RWPE1 (cell line): ENCODE results near the gene TMPRSS13.

Experiments
- CTCF ChIA-PET: fragments of 350-600 bp; sonication (Branson Sonifier 250); formaldehyde crosslinking; extraction: SDS; loops from one replicate; lab custom pipeline; 2021; lab: Yijun Ruan, JAX
- POLR2A ChIA-PET: fragments of 400-600 bp; formaldehyde crosslinking; extraction: SDS; loops from one replicate; lab custom pipeline; 2020; ENCODE audit warnings: antibody characterized with exemption; ENCODE audit not compliant: low non-redundant PET; lab: Yijun Ruan, JAX
- DNase-seq: peaks from one replicate; pipeline ENCODE4 v3.0.0; 2012; ENCODE audit warnings: low spot score
- H3K27ac ChIP-seq: fragments of 450-650 bp; 2 replicates; pipeline ENCODE4 v1.5.1; 2017
- CTCF ChIP-seq: fragments of 450-650 bp; conservative IDR thresholded peaks from 2 replicates; pipeline ENCODE4 v1.5.1; 2017; ENCODE audit warnings: low read depth, mild to moderate bottlenecking

TMPRSS13 gene

DNA sequence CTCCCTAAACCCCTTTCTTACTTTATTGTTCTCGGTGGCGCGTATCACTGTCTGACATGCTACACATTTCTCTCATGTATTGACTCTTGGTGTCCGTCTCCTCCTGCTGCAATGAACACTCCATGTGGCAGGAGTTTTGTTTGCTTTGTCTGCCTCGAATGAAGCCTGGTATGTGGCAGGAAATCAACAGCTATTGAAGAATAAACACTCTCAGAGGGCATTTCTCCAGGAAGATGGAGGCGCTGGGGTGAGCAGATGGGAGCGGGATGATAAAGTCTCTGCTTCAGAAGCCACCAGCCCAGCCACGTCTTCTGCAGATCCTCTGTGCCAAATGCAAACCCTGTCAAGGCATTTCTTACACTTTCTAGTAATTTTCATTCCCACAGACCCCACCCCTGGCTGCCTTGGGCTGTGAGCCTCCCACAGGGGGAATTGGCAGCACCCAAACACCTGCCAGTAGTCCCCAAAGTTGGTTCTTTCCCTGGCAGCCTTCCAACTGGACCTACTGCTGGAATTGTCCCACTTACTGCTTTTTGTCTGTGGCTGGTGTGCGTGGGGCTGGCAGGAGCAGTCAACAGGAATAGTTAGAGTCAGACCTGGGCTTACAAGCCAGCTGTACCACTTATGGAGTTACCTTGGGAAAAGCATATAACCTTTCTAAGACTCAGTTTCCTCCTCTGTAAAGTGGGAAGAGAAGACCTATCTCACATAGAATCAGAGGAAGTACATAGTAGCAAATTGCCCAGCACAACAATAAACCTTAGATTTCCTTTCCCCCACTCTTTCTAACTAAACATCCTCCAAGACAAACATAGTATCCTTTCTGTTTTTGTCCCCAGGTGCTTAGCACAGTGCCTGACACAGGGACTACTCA, 43.7 kb upstream of the TMPRSS13 start:
- no peak for DNase-seq
- CTCF ChIA-PET, result interaction anchor here (0.6 kb wide), 1 partner anchor 43 kb away, joined by 3 read pairs; no protein-coding TSS in a partner anchor
- TF ChIP-seq CTCF, result no peak
- no peak overlapping the region for H3K27ac ChIP-seq
- POLR2A ChIA-PET, result no interaction called here

DNA sequence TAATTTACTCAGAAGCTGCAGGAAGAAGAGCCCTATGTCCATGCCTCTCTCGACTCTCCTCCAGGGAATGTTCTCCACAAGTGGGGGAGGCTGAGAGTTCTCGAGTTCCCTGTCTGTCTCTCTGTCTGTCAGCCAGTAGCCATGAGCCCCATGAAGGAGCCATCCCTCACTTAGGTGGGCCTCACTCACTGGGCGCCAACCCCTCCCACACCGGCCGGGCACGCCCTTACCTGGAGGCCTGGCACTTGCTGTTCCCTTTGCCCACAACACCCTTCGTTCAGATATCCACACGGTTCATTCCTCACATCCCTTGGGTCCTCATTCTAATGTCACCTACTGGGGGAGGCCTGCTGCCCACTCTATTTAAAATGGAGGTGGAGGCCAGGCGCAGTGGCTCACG, 42.8 kb upstream of the TMPRSS13 start:
- H3K27ac ChIP-seq, result no peak overlapping the region
- TF ChIP-seq CTCF, result no peak
- DNase-seq, result no peak
- POLR2A ChIA-PET, result no interaction called here
- CTCF ChIA-PET, result no interaction called here

GRCh38 chr11:117970400-117971024, 41.3 kb upstream of the TMPRSS13 start:
- POLR2A ChIA-PET, result no interaction called here
- DNase-seq, result no peak
- H3K27ac ChIP-seq, result no peak overlapping the region
- TF ChIP-seq CTCF, result no peak
- CTCF ChIA-PET, result interaction anchor here (0.8 kb wide), 1 partner anchor 127 kb away, joined by 3 read pairs; no protein-coding TSS in a partner anchor

- H3K27ac ChIP-seq, result no peak overlapping the region
- no peak for DNase-seq
- ChIA-PET POLR2A (no interaction called here), CTCF (interaction anchor here (0.8 kb wide), 1 partner anchor 126 kb away, joined by 3 read pairs; no protein-coding TSS in a partner anchor)
- no peak for TF ChIP-seq CTCF
Measured at GRCh38 chr11:117969160-117969991, 40.2 kb upstream of the TMPRSS13 start.

GRCh38 chr11:117966908-117967307, 37.7 kb upstream of the TMPRSS13 start:
- H3K27ac ChIP-seq, result no peak overlapping the region
- TF ChIP-seq CTCF, result no peak
- POLR2A ChIA-PET, result no interaction called here
- CTCF ChIA-PET, result interaction anchor here (0.6 kb wide), 2 partner anchors 131 to 764 kb away, joined by 3 read pairs; no protein-coding TSS in a partner anchor
- DNase-seq, result no peak

GRCh38 chr11:117962826-117963225, 33.6 kb upstream of the TMPRSS13 start:
- DNase-seq, result no peak
- CTCF ChIA-PET, result no interaction called here
- no peak for TF ChIP-seq CTCF
- POLR2A ChIA-PET, result no interaction called here
- no peak overlapping the region for H3K27ac ChIP-seq
